Activated CD4-positive, alpha-beta T cell treated with anti-CD3 and anti-CD28 coated beads for 4 hours (primary cell): Measurements from ENCODE around the gene CDH2.

Experiments used
- DNase-seq, 2 donors: peaks; one replicate each; pipeline ENCODE4 v3.0.0-alpha.2; 2020

CDH2 gene

GRCh38 chr18:28080876-28081300 lies 96.0 kb downstream of the CDH2 start:
- no peak for DNase-seq

GRCh38 chr18:28079883-28080282 lies 97.0 kb downstream of the CDH2 start:
- no peak for DNase-seq

GRCh38 chr18:28078849-28079248 lies 98.1 kb downstream of the CDH2 start:
- DNase-seq: no peak

- DNase-seq: no peak
Measured at GRCh38 chr18:28078298-28078697, 98.6 kb downstream of the CDH2 start.

GRCh38 chr18:28075501-28075900 lies 101.4 kb downstream of the CDH2 start:
- DNase-seq: no peak

- DNase-seq: no peak
Measured at GRCh38 chr18:28074076-28074475, 102.9 kb downstream of the CDH2 start.

GRCh38 chr18:28073658-28074057 lies 103.3 kb downstream of the CDH2 start:
- DNase-seq: no peak

GRCh38 chr18:28071199-28071598 lies 105.7 kb downstream of the CDH2 start:
- DNase-seq: no peak

GRCh38 chr18:28068207-28068606 lies 108.7 kb downstream of the CDH2 start:
- DNase-seq: no peak

GRCh38 chr18:28067346-28067745 lies 109.6 kb downstream of the CDH2 start:
- DNase-seq: no peak

GRCh38 chr18:28065793-28066186 lies 111.1 kb downstream of the CDH2 start:
- DNase-seq: no peak

- DNase-seq: no peak
Measured at GRCh38 chr18:28065031-28065792, 111.7 kb downstream of the CDH2 start.

- DNase-seq: no peak
Measured at GRCh38 chr18:28063926-28064325, 113.0 kb downstream of the CDH2 start.

GRCh38 chr18:28063271-28063761 lies 113.6 kb downstream of the CDH2 start:
- no peak for DNase-seq

- no peak for DNase-seq
Measured at GRCh38 chr18:28062443-28062842, 114.5 kb downstream of the CDH2 start.

GRCh38 chr18:28059861-28060260 lies 117.1 kb downstream of the CDH2 start:
- DNase-seq: no peak

- DNase-seq: no peak
Measured at GRCh38 chr18:28050545-28050944, 126.4 kb downstream of the CDH2 start.

- no peak for DNase-seq
Measured at GRCh38 chr18:28048612-28049011, 128.3 kb downstream of the CDH2 start.

- no peak for DNase-seq
Measured at GRCh38 chr18:28045880-28046279, 131.1 kb downstream of the CDH2 start.

- DNase-seq: no peak
Measured at GRCh38 chr18:28045176-28045810, 131.6 kb downstream of the CDH2 start.

GRCh38 chr18:28044036-28044435 lies 132.9 kb downstream of the CDH2 start:
- DNase-seq: no peak

- DNase-seq: no peak
Measured at GRCh38 chr18:28043631-28044030, 133.3 kb downstream of the CDH2 start.

- DNase-seq: no peak
Measured at GRCh38 chr18:28041366-28041765, 135.6 kb downstream of the CDH2 start.

- DNase-seq: no peak
Measured at GRCh38 chr18:28040716-28041115, 136.2 kb downstream of the CDH2 start.

- DNase-seq: no peak
Measured at GRCh38 chr18:28040211-28040610, 136.7 kb downstream of the CDH2 start.
